ENCODE data around the gene GNPTG. TPM values are rescaled to one million over a fixed set of nuclear protein-coding genes. Genes with fewer than 3 reads are reported as not detected.

The GNPTG gene
- total and polyA plus RNA-seq, 2 of the 13 experiments (the other 11 are each of a cell fraction or from before 2014, with no cell fraction given): 22.7 to 71.1 TPM

DNA sequence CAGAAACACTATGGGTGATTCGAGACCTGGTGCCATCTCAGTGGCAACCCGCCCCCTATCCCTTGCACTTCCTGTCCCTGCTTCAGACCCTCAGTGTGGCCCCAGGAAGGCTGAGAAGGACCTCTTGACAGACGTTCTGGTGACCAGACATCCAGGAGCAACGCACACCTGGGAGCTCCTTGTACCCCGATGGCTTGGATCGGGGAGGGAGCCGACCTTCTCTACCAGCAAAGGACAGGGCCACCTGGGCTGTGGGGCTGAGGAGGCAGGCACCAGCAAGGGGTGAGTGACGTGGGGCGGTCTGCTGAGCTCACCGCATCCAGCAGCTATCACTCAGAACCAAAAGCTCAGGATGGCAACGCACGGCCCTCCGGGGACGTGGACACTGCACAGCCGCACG is 35.6 kb downstream of the GNPTG start (continued):
- TF ChIP-seq, protein P1, sequence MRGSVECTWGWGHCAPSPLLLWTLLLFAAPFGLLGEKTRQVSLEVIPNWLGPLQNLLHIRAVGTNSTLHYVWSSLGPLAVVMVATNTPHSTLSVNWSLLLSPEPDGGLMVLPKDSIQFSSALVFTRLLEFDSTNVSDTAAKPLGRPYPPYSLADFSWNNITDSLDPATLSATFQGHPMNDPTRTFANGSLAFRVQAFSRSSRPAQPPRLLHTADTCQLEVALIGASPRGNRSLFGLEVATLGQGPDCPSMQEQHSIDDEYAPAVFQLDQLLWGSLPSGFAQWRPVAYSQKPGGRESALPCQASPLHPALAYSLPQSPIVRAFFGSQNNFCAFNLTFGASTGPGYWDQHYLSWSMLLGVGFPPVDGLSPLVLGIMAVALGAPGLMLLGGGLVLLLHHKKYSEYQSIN (CRISPR knock-in tag; IDR thresholded peaks at IDR 0.05; ENCODE audit: borderline replicate concordance): no peak
- TF ChIP-seq, protein P2, sequence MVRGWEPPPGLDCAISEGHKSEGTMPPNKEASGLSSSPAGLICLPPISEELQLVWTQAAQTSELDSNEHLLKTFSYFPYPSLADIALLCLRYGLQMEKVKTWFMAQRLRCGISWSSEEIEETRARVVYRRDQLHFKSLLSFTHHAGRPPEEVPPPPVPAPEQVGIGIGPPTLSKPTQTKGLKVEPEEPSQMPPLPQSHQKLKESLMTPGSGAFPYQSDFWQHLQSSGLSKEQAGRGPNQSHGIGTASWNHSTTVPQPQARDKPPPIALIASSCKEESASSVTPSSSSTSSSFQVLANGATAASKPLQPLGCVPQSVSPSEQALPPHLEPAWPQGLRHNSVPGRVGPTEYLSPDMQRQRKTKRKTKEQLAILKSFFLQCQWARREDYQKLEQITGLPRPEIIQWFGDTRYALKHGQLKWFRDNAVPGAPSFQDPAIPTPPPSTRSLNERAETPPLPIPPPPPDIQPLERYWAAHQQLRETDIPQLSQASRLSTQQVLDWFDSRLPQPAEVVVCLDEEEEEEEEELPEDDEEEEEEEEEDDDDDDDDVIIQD (CRISPR knock-in tag; IDR thresholded peaks at IDR 0.05; ENCODE audit: low read depth): no peak
- TF ChIP-seq ZKSCAN8 (CRISPR knock-in tag; IDR thresholded peaks at IDR 0.05; ENCODE audit: borderline replicate concordance) (no peak), ZNF44 (CRISPR knock-in tag; IDR thresholded peaks at IDR 0.05) (no peak), KLF15 (CRISPR knock-in tag; IDR thresholded peaks at IDR 0.05; ENCODE audit: borderline replicate concordance) (no peak), ZNF274 (CRISPR knock-in tag; IDR thresholded peaks at IDR 0.05) (no peak), ZFP36 (IDR thresholded peaks at IDR 0.05; ENCODE audit: borderline replicate concordance, low read depth, low read length, partially characterized antibody) (no peak)
- TF ChIP-seq, protein P3, sequence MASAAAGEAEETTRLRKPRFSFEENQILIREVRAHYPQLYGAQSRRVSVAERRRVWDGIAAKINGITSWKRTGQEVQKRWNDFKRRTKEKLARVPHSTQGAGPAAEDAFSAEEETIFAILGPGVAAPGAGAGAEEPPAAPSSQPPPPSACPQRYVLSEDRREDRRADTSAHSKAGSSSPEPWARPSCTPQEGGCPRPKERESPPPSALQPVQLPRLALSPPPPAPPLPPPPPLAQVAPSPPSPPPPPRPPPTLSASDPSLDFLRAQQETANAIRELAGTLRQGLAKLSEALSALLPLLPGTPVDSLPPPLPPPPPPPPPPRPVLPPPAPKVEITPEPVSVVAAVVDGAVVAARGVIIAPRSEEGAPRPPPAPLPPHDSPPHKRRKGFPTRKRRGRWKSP (CRISPR knock-in tag; IDR thresholded peaks at IDR 0.05): no peak

DNA sequence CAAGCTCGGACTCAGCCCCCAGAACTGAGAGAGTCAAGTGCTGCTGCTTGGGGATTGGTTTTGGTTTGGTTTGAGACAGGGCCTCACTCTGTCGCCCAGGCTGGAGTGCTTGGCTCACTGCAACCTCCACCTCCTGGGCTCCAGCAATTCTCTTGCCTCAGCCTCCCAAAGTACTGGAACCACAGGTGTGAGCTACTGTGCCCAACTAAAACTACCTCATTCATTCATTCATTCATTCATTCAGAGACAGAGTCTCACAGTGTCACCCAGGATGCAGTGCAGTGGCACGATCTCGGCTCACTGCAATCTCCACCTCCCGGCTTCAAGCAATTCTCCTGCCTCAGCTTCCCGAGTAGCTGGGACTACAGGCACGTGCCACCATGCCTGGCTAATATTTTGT is 38.0 kb downstream of the GNPTG start:
- TF ChIP-seq ELF3 (CRISPR knock-in tag; IDR thresholded peaks at IDR 0.05): no peak
- TF ChIP-seq ZFP36 (IDR thresholded peaks at IDR 0.05; ENCODE audit: borderline replicate concordance, low read depth, low read length, partially characterized antibody): no peak
- no peak for TF ChIP-seq HNRNPK (IDR thresholded peaks at IDR 0.05; ENCODE audit: low read depth, low read length, poor library complexity, severe bottlenecking)
- TF ChIP-seq, protein P4, sequence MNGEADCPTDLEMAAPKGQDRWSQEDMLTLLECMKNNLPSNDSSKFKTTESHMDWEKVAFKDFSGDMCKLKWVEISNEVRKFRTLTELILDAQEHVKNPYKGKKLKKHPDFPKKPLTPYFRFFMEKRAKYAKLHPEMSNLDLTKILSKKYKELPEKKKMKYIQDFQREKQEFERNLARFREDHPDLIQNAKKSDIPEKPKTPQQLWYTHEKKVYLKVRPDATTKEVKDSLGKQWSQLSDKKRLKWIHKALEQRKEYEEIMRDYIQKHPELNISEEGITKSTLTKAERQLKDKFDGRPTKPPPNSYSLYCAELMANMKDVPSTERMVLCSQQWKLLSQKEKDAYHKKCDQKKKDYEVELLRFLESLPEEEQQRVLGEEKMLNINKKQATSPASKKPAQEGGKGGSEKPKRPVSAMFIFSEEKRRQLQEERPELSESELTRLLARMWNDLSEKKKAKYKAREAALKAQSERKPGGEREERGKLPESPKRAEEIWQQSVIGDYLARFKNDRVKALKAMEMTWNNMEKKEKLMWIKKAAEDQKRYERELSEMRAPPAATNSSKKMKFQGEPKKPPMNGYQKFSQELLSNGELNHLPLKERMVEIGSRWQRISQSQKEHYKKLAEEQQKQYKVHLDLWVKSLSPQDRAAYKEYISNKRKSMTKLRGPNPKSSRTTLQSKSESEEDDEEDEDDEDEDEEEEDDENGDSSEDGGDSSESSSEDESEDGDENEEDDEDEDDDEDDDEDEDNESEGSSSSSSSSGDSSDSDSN (CRISPR knock-in tag; IDR thresholded peaks at IDR 0.05): no peak
- no TSS peak for BruUV-seq (replicated peaks)
- Histone ChIP-seq H3K27ac (ENCODE audit: extremely low read length, insufficient read depth, low read length) (no peak overlapping the region), H3K4me2 (ENCODE audit: low read depth, low read length) (no peak overlapping the region), H3K27me3 (ENCODE audit: control insufficient read depth in 1 of 2, insufficient read depth in 2 of 2, low read length in 2 of 2) (no peaks in the 10 kb centered on the region), H3K4me3 (replicated peaks in 1 of 3; ENCODE audit: insufficient read depth in 1 of 3, low read depth in 2 of 3, low read length in 3 of 3) (no peak overlapping the region), H3K4me1 (ENCODE audit: insufficient read depth, low read length) (no peaks in the 10 kb centered on the region), H3K36me3 (replicated peaks in 1 of 2; ENCODE audit: control insufficient read depth in 1 of 2, insufficient read depth in 2 of 2, low read length in 2 of 2) (peaks cover 4 to 6% of the 10 kb centered on the region in 2 experiments; a peak in 3 of 5 replicates), H3K9ac (ENCODE audit: insufficient read depth, low read depth, low read length) (no peak overlapping the region), H4K20me1 (ENCODE audit: insufficient read depth, low read length) (no peaks in the 10 kb centered on the region), H2AFZ (ENCODE audit: low read length) (no peak overlapping the region), H3K79me2 (ENCODE audit: insufficient read depth, low read length) (no peaks in the 10 kb centered on the region), H3K9me3 (ENCODE audit: low read length) (no peaks in the 10 kb centered on the region)
- intact Hi-C loops (cut with micrococcal nuclease; ENCODE audit: unreplicated experiment): no loop called here
- in situ Hi-C loops (cut with HindIII; ENCODE audit: extremely low pct_ligation_motif_present, low pct_unique_long_range_greater_than_20kb): no loop called here
- FAIRE-seq (no peak), DNase-seq (ENCODE audit: low spot score) (no peak), ATAC-seq (no peak)
- ChIA-PET CTCF (ENCODE audit: low intra/inter-chr PET ratio, low total read pairs) (no interaction called here), POLR2A (no interaction called here)
- 95% methylated on average over 5 of the region's 7 CpGs for WGBS (ENCODE audit: low lambda C conversion rate)
